RKO (cell line): ENCODE data around the gene CLEC4C.
"Not testable (repeated sequence)": the region's sequence is repeated elsewhere in the genome, so short reads cannot be mapped to it uniquely, and the experiment has no call there.

Experiments used
- DNase-seq: peaks from one replicate; pipeline ENCODE4 v3.0.0-alpha.2; 2016; ENCODE audit warnings: low spot score

Gene CLEC4C, protein sequence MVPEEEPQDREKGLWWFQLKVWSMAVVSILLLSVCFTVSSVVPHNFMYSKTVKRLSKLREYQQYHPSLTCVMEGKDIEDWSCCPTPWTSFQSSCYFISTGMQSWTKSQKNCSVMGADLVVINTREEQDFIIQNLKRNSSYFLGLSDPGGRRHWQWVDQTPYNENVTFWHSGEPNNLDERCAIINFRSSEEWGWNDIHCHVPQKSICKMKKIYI

DNA sequence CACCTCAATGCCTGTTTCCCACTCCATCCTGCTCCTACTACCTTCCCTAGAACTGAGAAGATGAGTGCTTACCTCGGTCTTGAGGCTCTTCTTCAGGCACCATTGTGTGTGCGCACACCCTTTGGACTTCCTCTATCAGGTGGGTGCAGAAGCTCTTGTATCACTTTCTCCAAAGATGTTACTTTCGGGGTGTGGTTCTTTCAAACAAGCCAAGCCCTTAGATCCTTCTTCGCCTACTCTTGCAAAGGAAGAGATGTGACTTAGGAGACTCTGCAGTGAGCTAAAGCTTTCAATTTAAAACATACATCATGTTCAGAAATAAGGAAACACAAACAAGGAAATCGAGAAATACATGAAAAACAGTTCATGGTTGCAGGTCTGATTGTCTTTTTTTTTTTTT is at the start of gene CLEC4C:
TSS of gene CLEC4C (minus strand) at position 130 of the 400 bp plus-strand sequence. CDS start at position 103, 27 bp downstream.
- no peak for DNase-seq

DNA sequence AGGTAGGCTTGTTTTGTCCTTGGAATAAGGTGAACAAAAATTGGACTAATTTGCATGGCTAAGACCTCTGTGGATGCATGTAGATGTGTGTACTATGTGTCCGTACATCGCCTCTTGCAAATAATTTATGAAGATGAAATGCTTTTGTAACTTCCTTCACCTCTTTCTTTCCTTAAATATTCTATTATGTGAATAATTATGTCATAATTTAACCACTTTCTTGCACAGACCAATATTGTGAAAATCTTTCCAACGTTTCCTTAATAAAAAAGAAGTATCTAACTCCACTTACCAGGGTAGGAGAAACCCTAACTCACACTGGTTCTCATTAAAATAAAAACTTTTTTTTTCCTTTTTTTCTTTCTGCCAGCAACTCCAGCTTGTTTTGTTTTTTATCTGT is 46.0 kb upstream of the CLEC4C start:
- no peak for DNase-seq

DNA sequence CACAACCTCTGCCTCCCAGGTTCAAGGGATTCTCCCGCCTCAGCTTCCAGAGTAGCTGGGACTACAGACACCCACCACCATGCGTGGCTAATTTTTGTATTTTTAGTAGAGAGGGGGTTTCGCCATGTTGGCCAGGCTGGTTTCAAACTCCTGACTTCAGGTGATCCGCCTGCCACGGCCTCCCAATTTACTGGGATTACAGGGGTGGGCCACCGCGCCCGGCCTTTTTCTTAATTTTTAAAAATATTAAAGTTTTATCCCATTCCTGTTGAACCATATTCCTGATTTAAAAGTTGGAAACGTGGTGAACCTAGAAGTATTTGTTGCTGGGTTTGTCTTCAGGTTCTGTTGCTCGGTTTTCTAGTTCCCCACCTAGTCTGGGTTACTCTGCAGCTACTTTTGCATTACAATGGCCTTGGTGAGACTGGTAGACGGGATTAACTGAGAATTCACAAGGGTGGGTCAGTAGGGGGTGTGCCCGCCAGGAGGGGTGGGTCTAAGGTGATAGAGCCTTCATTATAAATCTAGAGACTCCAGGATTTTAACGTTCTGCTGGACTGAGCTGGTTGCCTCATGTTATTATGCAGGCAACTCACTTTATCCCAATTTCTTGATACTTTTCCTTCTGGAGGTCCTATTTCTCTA is 41.8 kb upstream of the CLEC4C start, which contains the start of gene NANOG:
TSS of gene NANOG (plus strand) at position 519 of the 645 bp plus-strand sequence. CDS start 213 bp downstream, outside the sequence.
- DNase-seq = not testable (repeated sequence)

DNA sequence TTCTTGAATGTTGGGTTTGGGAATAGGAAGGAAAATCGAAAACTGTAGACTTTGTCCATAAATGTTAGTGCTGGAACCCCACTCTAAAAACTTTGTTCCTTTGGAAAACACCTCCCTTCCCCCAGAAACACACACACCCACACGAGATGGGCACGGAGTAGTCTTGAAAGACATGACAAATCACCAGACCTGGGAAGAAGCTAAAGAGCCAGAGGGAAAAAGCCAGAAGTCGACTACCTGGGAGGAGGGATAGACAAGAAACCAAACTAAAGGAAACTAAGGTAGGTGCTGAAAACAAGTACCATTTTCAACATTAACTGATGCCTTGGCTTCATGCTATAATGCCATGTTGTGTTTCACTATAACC is 41.1 kb upstream of the CLEC4C start:
- no peak for DNase-seq

DNA sequence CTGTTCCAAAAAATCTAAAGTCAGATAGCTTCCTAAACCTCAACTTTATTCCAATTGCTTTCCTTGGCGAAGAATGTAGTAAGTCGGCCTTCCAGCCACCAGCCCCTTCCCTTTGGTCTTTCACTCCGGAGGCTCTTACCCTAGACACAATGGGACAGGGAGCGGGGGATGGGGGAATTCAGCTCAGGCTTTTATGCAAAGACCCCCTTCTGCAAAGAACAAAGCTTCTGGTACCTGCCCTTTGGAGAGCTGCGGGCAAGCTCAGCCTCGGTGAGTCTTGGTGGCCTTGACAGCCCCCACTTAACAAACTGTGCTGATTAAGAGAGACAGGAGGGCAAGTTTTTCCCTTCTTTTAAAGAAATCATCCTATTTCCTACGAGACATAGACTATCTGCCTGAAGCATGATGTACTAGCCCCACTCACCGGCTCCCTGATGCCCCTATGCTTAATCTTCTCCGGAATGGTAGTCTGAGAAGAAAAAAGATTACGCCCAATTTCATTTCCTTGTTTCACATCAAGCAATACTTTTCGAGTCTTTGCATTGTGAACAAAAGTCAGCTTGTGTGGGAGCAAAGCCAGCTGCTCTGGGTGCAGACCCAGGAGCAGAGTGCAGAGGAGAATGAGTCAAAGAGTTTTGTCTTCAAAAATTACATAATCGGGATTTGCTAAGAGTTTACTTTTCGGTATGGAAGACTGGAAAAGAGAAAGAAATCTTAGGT is 40.6 kb upstream of the CLEC4C start:
- DNase-seq = no peak

DNA sequence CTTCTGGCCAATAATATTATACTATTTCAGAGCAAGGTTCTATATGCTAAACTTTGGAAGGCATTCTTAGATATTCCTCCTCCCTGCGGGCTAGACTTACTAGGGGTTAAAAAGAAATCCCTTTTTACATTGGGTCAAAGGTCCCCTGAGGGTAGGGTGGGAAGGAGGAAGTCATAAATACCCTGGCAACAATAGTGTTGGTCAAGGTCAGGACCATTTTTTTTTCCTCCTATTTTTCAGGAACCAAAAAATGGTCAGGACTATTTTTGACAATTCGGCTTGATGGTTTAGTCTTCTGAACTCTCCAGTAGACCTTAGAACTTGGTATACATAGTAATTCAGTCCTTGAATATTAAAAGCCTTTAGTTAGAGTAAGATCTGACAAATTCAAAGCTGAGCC is 37.5 kb upstream of the CLEC4C start:
- no peak for DNase-seq

DNA sequence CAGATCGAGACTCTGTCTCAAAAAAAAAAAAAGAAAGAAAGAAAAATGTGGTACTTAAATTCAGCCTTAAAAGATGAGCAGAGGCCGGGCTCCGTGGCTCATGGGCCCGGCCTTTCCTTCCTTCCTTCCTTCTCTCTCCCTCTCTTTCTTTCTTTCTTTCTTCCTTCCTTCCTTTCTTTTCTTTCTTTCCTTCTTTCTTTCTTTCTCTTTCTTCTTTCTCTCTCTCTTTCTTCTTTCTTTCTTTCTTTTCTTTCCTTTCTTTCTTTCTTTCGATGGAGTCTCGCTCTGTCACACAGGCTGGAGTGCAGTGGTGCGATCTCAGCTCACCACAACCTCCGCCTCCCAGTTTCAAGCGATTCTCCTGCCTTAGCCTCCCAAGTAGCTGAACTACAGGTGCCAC is 36.3 kb upstream of the CLEC4C start:
- not testable (repeated sequence) for DNase-seq

DNA sequence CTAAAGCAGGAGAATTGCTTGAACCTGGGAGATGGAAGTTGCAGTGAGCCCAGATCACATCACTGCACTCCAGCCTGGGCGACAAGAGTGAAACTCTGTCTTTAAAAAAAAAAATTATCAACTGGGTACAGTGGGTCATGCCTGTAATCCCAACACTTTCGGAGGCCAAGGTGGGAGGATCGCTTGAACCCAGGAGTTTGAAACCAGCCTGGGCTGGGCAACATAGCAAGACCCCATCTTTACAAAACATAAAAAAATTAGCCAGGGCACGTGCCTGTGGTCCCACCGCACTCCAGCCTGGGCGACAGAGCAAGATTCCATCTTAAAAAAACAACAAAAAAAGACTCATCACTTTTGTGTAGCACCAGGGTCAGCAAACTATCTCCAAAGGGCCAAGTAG is 34.9 kb upstream of the CLEC4C start:
- DNase-seq = no peak

DNA sequence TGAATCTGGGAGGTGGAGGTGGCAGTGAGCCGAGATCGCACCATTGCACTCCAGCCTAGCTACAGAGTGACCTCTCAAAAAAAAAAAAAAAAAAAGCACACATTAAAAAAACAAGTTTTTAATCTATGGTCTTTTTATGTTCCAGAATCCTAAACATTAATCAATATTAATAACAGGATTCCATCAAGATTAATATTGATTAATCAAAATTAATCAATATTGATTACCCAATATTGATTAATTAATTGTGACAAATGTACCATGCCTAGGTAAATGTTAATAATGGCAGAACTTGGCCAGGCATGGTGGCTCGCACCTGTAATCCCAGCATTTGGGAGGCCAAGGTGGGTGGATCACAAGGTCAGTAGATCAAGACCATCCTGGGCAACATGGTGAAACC is 34.1 kb upstream of the CLEC4C start:
- DNase-seq = no peak

DNA sequence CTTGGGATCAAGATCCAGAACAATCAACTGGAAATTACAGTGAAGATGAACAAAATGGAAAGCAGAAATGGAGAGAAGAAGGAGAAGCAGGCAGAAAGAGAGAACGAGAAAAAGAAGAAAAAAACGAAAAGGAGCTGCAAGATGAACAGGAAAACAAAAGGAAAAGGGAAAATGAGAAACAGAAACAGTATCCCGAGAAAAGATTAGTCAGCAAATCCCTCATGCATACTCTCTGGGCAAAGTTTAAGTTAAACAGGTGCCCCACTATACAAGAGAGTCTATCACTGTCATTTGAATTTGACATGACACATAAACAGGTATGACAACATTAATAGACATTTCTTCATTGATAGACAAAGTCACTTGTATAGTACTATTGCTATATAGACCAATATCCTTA is 22.8 kb upstream of the CLEC4C start:
- DNase-seq = no peak

DNA sequence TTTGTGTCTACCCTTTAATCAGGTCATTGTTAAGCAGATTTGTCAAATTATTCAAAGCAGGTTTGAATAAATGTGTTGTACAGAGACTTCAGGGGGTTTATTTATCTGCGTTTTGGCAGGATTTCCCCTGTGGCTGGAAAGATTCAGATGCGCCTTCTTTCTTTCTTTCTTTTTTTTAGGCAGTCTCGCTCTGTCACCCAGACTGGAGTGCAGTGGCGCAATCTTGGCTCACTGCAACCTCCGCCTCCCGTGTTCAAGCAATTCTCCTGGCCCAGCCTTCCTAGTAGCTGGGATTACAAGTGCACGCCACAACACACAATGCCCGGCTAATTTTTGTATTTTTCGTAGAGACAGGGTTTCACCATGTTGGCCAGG is 11.6 kb upstream of the CLEC4C start:
- no peak for DNase-seq

DNA sequence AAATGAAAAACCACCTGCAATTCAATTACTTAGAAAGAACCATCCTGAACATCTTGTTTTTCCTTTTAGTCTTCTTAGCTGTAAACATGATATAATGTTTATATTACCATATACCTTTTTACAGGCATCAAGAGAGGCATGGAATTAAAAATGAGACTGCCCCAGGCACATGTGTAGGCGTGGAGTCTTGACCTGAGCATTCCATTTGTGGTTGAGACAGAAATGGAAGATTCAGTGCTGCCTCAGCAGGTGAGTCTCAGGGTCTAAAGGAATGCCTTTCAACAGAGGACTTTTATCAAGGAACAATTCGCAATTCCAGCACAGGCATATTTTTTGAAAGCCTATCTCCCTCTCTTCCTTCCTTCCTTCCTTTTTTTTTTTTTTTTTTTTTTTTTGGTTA is 9.8 kb upstream of the CLEC4C start:
- DNase-seq = no peak

DNA sequence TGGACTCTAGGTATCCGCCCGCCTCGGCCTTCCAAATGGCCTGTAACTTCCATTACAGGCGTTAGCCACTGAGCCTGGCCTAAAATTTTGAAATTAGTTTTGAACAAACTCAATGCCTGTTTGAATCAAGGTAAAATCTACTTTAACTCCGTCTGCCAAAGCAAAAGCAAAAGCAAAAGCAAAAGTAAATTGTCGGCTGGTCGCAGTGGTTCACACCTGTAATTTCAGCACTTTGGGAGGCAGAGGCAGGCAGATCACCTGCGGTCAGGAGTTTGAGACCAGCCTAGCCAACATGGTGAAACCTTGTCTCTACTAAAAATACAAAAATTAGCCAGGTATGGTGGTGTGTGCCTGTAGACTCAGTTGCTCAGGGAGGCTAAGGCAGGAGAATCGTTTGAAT is 8.5 kb upstream of the CLEC4C start:
- not testable (repeated sequence) for DNase-seq

DNA sequence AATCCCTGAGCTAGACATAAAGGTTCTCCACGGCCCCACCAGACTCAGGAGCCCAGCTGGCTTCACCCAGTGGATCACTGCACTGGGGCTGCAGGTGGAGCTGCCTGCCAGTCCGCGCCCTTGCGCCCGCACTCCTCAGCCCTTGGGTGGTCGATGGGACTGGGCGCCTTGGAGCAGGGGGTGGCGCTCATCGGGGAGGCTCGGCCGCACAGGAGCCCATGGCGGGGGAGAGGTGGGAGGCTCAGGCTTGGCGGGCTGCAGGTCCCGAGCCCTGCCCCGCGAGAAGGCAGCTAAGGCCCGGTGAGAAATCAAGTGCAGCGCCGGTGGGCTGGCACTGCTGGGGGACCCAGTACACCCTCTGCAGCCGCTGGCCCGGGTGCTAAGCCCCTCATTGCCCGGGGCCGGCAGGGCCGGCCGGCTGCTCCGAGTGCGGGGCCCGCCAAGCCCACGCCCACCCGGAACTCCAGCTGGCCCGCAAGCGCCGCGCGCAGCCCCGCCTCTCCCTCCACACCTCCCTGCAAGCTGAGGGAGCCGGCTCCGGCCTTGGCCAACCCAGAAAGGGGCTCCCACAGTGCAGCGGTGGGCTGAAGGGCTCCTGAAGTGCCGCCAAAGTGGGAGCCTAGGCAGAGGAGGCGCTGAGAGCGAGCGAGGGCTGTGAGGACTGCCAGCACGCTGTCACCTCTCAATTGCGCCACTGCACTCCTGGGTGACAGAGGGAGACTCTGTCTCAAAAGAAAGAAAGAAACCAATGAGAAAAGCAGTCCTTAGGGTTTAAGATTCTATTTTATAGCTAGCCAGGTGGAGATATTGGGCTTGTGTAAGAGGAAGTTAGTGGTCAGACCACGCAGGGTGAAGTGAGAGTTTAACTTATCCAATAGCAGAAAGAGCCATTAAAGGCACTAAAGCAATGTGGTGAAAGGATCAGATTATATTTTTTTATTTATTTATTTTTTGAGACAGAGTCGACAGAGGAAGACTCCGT is 5.1 kb upstream of the CLEC4C start:
- not testable (repeated sequence) for DNase-seq

DNA sequence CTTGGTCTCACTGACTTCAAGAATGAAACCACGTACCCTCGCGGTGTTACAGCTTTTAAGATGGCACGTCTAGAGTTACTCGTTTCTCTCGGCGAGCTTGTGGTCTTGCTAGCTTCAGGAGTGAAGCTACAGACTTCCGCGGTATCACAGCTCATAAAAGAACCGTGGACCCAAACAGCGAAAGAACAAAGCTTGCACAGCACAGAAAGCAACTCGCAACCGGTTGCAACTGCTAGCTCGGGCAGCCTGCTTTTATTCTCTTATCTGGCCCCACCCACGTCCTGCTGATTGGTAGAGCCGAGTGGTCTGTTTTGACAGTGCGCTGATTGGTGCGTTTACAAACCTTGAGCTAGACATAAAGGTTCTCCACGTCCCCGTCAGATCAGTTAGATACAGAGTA is 4.2 kb upstream of the CLEC4C start:
- DNase-seq = no peak

DNA sequence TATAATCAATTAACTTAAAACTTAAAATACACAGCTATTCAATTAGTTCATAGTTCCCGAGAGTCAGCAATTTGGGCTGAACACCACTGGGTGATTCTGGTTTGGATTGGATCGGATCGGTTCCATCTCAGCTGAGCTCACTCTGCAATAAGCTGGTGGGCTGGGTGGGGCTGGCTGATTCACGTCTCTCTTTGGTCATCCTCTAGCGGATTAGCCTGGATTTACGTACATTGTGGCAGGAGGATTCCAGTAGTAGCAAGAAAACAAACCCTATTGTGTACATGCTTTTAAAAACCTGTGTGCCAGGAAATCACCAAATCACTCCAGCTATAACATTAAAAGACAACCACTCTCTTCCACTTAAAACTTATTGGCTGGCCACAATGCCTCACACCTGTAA is 3.2 kb upstream of the CLEC4C start:
- no peak for DNase-seq

DNA sequence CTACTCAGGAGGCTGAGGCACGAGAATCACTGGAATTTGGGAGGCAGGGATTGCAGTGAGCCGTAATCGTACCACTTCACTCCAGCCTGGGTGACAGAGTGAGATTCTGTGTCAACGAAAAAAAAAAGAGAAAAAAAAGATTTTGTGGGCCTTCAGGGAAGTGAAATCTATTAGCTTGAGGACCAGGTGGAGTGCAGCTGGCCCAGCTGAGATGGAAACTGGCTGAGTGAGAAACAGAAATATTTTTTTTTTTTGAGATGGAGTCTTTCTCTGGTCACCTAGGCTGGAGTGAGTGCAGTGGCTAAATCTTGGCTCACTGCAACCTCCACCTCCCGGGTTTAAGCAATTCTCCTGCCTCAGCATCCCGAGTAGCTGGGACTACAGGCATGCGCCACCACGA is 2.3 kb upstream of the CLEC4C start:
- no peak for DNase-seq

DNA sequence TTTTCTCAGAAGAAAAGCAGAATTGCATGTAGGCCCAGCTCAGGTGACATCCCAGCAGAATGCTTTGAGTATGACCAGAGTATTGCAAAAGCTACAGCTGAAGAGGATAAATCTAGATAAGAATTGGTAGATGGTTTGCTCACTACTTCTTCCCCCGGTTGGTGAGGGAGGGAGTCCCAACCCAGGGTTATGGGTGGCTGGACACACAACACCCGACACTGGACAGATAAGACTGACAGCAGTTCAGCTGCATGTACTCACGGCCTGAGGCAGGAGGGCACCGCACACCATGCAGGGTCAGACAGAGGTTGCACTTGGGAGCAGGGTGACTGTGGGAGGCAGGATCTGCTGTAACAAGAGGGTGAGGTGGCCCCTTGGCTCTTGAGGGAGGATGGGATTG is 1.7 kb upstream of the CLEC4C start:
- no peak for DNase-seq

DNA sequence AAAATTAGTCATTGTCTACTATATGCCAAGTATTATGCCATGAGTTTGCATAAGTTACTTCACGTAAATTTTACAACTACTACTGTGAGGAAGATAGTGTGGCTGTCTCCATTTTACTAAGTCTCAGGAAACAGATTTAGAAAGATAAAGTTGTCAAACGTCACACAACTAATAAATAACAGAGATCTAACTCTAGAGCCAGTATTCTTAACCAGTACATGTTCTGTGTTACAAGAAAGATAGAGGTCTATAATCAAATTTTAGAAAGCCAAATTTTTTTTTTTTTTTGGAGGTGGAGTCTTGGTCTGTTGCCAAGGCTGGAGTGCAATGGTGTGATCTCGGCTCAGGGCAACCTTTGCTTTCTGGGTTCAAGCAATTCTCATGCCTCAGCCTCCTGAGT is 14.2 kb downstream of the CLEC4C start:
- no peak for DNase-seq

DNA sequence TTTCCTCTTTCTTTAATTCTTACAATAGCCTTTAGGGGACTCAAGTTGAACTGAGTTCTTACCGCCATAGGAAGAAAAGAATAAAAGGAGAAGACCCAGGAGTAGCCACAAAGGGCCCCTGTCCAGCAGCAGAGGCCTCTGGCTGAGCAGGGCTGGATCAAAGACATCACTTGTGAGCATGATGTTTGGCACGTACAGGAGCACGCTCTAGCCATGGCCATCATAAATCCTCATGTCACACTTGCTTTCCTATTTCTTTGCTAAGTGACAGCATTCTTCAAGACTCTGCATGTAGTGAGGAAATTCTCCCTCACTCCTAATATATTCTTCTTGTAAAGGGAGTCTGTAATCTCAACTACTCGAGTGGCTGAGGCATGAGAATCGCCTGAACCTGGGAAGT is 15.7 kb downstream of the CLEC4C start:
- DNase-seq = no peak

DNA sequence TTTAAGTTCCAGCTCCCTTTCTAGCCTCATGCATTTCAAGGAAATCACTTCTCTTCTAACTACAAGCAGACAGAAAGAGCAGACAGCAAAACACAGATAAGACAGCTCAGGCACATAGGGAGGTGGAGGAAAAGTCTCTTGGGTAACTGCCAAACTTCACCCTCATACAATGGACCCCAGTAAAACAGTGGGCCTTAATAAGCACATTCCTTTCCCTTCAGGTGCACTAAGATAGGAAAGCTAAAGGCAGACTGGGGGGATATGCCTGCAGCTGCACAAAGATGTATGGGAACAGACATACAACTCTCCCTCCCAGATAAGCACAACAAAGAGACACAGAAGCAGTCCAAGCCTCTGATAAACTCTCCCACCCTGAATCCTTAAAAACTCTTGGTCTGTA is 16.2 kb downstream of the CLEC4C start:
- DNase-seq = not testable (repeated sequence)

DNA sequence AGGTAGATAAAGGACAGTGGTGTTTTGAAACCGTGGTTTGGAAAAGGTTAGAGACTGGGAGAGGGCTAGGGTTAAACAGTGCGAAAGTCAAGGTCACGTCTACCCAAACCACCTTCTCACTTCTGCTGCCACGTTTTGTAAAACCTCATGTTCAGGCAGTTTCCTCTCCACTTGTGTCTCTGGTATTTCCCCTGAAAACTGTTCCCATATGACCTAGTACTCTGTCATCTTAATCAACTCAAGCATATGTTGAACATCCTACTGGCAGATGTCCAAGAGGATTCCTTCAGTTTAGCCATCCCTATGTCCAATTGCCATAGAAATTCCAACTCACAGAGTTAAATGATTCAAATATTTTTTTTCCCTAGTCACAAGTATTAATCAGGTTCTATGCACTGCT is 17.4 kb downstream of the CLEC4C start:
- no peak for DNase-seq
